PC-9 (cell line): ENCODE results near the gene HRH1. TPM values are rescaled to one million over a fixed set of nuclear protein-coding genes. Genes with fewer than 3 reads are reported as not detected.

Experiments used
- BruUV-seq: library from RNA; stranded (reverse); fragments of 400-500 nt; replicated peaks from 2 replicates; lab custom pipeline; 2021; lab: Mats Ljungman, UMichigan
- CTCF ChIA-PET: fragments of 300-600 bp; sonication (Branson Sonifier 250); formaldehyde crosslinking; loops from one replicate; lab custom pipeline; 2022; ENCODE audit warnings: antibody characterized with exemption; lab: Charles Lee
- POLR2A ChIA-PET: fragments of 300-600 bp; sonication (Branson Sonifier 250); formaldehyde crosslinking; loops from one replicate; lab custom pipeline; 2022; ENCODE audit warnings: antibody characterized with exemption; ENCODE audit not compliant: unreplicated experiment; lab: Charles Lee
- DNase-seq, 2 experiments: peaks; one replicate each; pipeline versions ENCODE4 v3.0.0 to v3.0.0-alpha.2; 2015 to 2022; ENCODE audit warnings: mixed read lengths in 1 of 2
- H2AFZ ChIP-seq: fragments of 200-600 bp; sonication (generic); 2 replicates; pipeline ENCODE4 v1.8.1; 2017; ENCODE audit warnings: antibody characterized with exemption
- H3F3A ChIP-seq: fragments of 200-600 bp; sonication (generic); 2 replicates; pipeline ENCODE4 v1.8.1; 2017; ENCODE audit warnings: antibody characterized with exemption, mild to moderate bottlenecking, low read depth; ENCODE audit not compliant: insufficient read depth
- H3K27ac ChIP-seq: fragments of 200-600 bp; sonication (generic); 2 replicates; pipeline ENCODE4 v1.6.1; 2016; ENCODE audit warnings: mixed run types
- H3K27me3 ChIP-seq: fragments of 200-600 bp; sonication (generic); 2 replicates; pipeline ENCODE4 v1.6.1; 2016; ENCODE audit warnings: low read depth, mixed run types; ENCODE audit not compliant: insufficient read depth
- H3K36me3 ChIP-seq: fragments of 200-600 bp; sonication (generic); 2 replicates; pipeline ENCODE4 v1.6.1; 2016; ENCODE audit warnings: low read depth, mixed run types
- H3K4me1 ChIP-seq: fragments of 200-600 bp; sonication (generic); replicated peaks from 2 replicates; pipeline ENCODE4 v1.6.1; 2016; ENCODE audit warnings: mixed run types; ENCODE audit not compliant: insufficient read depth
- H3K4me2 ChIP-seq: fragments of 200-600 bp; sonication (generic); 2 replicates; pipeline ENCODE4 v1.6.1; 2017; ENCODE audit warnings: mixed run types
- H3K4me3 ChIP-seq: fragments of 200-600 bp; sonication (generic); 2 replicates; pipeline ENCODE4 v1.6.1; 2016; ENCODE audit warnings: mixed run types
- H3K79me2 ChIP-seq: fragments of 200-600 bp; sonication (generic); 2 replicates; pipeline ENCODE4 v1.6.1; 2017; ENCODE audit warnings: low read depth, mixed run types
- H3K9me2 ChIP-seq: fragments of 200-600 bp; sonication (generic); 2 replicates; pipeline ENCODE4 v1.8.1; 2017; ENCODE audit warnings: mild to moderate bottlenecking; ENCODE audit not compliant: insufficient read depth
- H3K9me3 ChIP-seq: fragments of 200-600 bp; sonication (generic); 2 replicates; pipeline ENCODE4 v1.8.1; 2016; ENCODE audit warnings: low read depth; ENCODE audit not compliant: insufficient read depth
- H4K20me1 ChIP-seq: fragments of 200-600 bp; sonication (generic); 2 replicates; pipeline ENCODE4 v1.8.1; 2017; ENCODE audit not compliant: insufficient read depth
- EZH2 ChIP-seq: fragments of 200-600 bp; sonication (generic); IDR thresholded peaks from 2 replicates; pipeline ENCODE4 v1.8.0; 2017; ENCODE audit warnings: antibody characterized with exemption, low read depth
- intact Hi-C: fragments of 100-400 bp; cut with micrococcal nuclease; formaldehyde crosslinking; loops from one replicate; pipeline ENCODE4 v1.10.0; 2022; ENCODE audit not compliant: unreplicated experiment
- total RNA-seq: library from RNA; stranded (reverse); gene quantifications from 2 replicates; pipeline ENCODE4 v1.2.3, GENCODE V29; 2021
- TF ChIP-seq, protein P1 (sequence below): fragments of 200-600 bp; sonication (generic); conservative IDR thresholded peaks from 2 replicates; pipeline ENCODE4 v1.6.1; 2017; ENCODE audit warnings: mixed run types, antibody characterized with exemption, mild to moderate bottlenecking, moderate library complexity

The HRH1 gene
- total RNA-seq, 1 experiment from 2014 or later, result 9.2 TPM

DNA sequence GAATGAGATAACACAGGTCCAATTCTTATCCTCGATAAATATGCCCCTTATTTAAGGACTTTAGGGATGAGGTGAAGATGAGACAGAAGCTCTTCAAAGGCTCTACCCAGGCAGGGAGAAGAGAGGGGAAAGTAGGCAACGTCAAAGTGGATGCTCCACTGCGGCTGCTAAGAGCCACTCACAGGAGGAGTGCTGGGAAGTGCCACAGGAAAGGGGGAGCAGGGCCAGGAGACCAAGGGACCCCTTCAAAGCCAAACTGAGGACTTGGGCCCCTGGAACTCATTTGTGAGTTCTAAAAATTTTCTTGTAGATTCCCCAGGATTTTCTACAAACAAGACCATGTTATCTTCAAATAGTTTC is 70.6 kb downstream of the HRH1 start:
- Histone ChIP-seq H4K20me1 (no peaks in the 10 kb centered on the region), H3K27ac (peak overlapping the region; percentile 94), H3K27me3 (no peaks in the 10 kb centered on the region), H2AFZ (peak overlapping the region; percentile 81; the same call in 1 of the 2 replicates), H3K9me2 (no peaks in the 10 kb centered on the region), H3K36me3 (peaks cover 13% of the 10 kb centered on the region; the same call in 1 of the 2 replicates), H3K4me1 (peaks cover 30% of the 10 kb centered on the region), H3K9me3 (no peaks in the 10 kb centered on the region), H3F3A (peaks cover 33% of the 10 kb centered on the region), H3K79me2 (peaks cover 78% of the 10 kb centered on the region), H3K4me2 (peak overlapping the region; percentile 98), H3K4me3 (peak overlapping the region; percentile 77)
- TF ChIP-seq EZH2, result no peak
- intact Hi-C loops, result no loop called here
- no peak for DNase-seq
- ChIA-PET CTCF (no interaction called here), POLR2A (no interaction called here)
- BruUV-seq, result no TSS peak

GRCh38 chr3:11226042-11226370 is 71.7 kb downstream of the HRH1 start:
- DNase-seq, result no peak
- peaks cover 66% of the 10 kb centered on the region for H3K79me2 ChIP-seq
- ChIA-PET CTCF (interaction anchor here (0.6 kb wide), 2 partner anchors 20 to 109 kb away, joined by 3 to 8 read pairs; no protein-coding TSS in a partner anchor), POLR2A (interaction anchor here (0.5 to 1.3 kb wide), 3 partner anchors 10 to 108 kb away, joined by 3 to 6 read pairs (median 3); no protein-coding TSS in a partner anchor)
- peaks cover 7% of the 10 kb centered on the region; the same call in 1 of the 2 replicates for H3K36me3 ChIP-seq
- H3K9me3 ChIP-seq, result no peaks in the 10 kb centered on the region
- no TSS peak for BruUV-seq
- H3K27ac ChIP-seq, result peak overlapping the region; percentile 94
- H3K9me2 ChIP-seq, result no peaks in the 10 kb centered on the region
- peaks cover 33% of the 10 kb centered on the region for H3F3A ChIP-seq
- H2AFZ ChIP-seq, result peak overlapping the region; percentile 81
- H3K27me3 ChIP-seq, result no peaks in the 10 kb centered on the region
- H4K20me1 ChIP-seq, result no peaks in the 10 kb centered on the region
- intact Hi-C loops, result no loop called here
- TF ChIP-seq EZH2, result no peak
- TF ChIP-seq, protein P1, sequence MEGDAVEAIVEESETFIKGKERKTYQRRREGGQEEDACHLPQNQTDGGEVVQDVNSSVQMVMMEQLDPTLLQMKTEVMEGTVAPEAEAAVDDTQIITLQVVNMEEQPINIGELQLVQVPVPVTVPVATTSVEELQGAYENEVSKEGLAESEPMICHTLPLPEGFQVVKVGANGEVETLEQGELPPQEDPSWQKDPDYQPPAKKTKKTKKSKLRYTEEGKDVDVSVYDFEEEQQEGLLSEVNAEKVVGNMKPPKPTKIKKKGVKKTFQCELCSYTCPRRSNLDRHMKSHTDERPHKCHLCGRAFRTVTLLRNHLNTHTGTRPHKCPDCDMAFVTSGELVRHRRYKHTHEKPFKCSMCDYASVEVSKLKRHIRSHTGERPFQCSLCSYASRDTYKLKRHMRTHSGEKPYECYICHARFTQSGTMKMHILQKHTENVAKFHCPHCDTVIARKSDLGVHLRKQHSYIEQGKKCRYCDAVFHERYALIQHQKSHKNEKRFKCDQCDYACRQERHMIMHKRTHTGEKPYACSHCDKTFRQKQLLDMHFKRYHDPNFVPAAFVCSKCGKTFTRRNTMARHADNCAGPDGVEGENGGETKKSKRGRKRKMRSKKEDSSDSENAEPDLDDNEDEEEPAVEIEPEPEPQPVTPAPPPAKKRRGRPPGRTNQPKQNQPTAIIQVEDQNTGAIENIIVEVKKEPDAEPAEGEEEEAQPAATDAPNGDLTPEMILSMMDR, result no peak
- peak overlapping the region; percentile 98 for H3K4me2 ChIP-seq
- H3K4me3 ChIP-seq, result peak overlapping the region; percentile 77
- H3K4me1 ChIP-seq, result peaks cover 30% of the 10 kb centered on the region

- BruUV-seq, result no TSS peak
- no peak overlapping the region for H3K4me3 ChIP-seq
- H3K9me2 ChIP-seq, result no peaks in the 10 kb centered on the region
- peaks cover 37% of the 10 kb centered on the region for H3F3A ChIP-seq
- ChIA-PET POLR2A (no interaction called here), CTCF (no interaction called here)
- H3K4me2 ChIP-seq, result no peak overlapping the region
- H2AFZ ChIP-seq, result no peak overlapping the region
- H3K36me3 ChIP-seq, result peaks cover 8% of the 10 kb centered on the region; the same call in 1 of the 2 replicates
- H3K9me3 ChIP-seq, result no peaks in the 10 kb centered on the region
- H3K27ac ChIP-seq, result no peak overlapping the region
- no peaks in the 10 kb centered on the region for H4K20me1 ChIP-seq
- H3K4me1 ChIP-seq, result peaks cover 30% of the 10 kb centered on the region
- intact Hi-C loops, result no loop called here
- no peaks in the 10 kb centered on the region for H3K27me3 ChIP-seq
- DNase-seq, result no peak
- TF ChIP-seq EZH2, result no peak
- TF ChIP-seq, protein P1, result no peak
- peaks cover 50% of the 10 kb centered on the region for H3K79me2 ChIP-seq
Measured at GRCh38 chr3:11228041-11228440, 73.7 kb downstream of the HRH1 start.
